A673 (cell line): ENCODE data around the gene TMEM138. TPM values are rescaled to one million over a fixed set of nuclear protein-coding genes. Genes with fewer than 3 reads are reported as not detected.

Source experiments
- BruUV-seq: library from RNA; stranded (reverse); fragments of 400-500 nt; replicated peaks from 2 replicates; lab custom pipeline; 2021; lab: Mats Ljungman, UMichigan
- CTCF ChIA-PET: fragments of 300-600 bp; sonication (Branson Sonifier 250); formaldehyde crosslinking; loops from one replicate; lab custom pipeline; 2022; ENCODE audit warnings: antibody characterized with exemption; lab: Charles Lee
- POLR2A ChIA-PET: fragments of 300-600 bp; sonication (Branson Sonifier 250); formaldehyde crosslinking; loops from one replicate; lab custom pipeline; 2022; ENCODE audit warnings: antibody characterized with exemption; ENCODE audit not compliant: low non-redundant PET; lab: Charles Lee
- DNase-seq: peaks from one replicate; pipeline ENCODE4 v3.0.0-alpha.2; 2015; ENCODE audit warnings: low spot score
- H3K27ac ChIP-seq: fragments of 200-600 bp; sonication (generic); 2 replicates; pipeline ENCODE4 v1.5.1; 2016; ENCODE audit warnings: mixed run types, low read depth, mild to moderate bottlenecking, mixed read lengths, antibody characterized with exemption, low read length; ENCODE audit not compliant: poor library complexity, severe bottlenecking
- H3K27me3 ChIP-seq: fragments of 200-600 bp; sonication (generic); replicated peaks from 2 replicates; pipeline ENCODE4 v1.6.1; 2017; ENCODE audit warnings: mixed run types, low read depth, mild to moderate bottlenecking, mixed read lengths, antibody characterized with exemption, low read length; ENCODE audit not compliant: insufficient read depth, poor library complexity
- H3K36me3 ChIP-seq: fragments of 200-600 bp; sonication (generic); 2 replicates; pipeline ENCODE4 v1.6.1; 2016; ENCODE audit warnings: mixed run types, mild to moderate bottlenecking, mixed read lengths, antibody characterized with exemption, low read length; ENCODE audit not compliant: insufficient read depth, poor library complexity, severe bottlenecking
- H3K4me1 ChIP-seq: fragments of 200-600 bp; sonication (generic); 2 replicates; pipeline ENCODE4 v1.6.1; 2017; ENCODE audit warnings: mixed run types, mild to moderate bottlenecking, mixed read lengths, antibody characterized with exemption, low read length; ENCODE audit not compliant: insufficient read depth, poor library complexity, severe bottlenecking
- H3K4me3 ChIP-seq: fragments of 200-600 bp; sonication (generic); 2 replicates; pipeline ENCODE4 v1.5.1; 2016; ENCODE audit warnings: low read depth, mixed run types, mild to moderate bottlenecking, mixed read lengths, low read length; ENCODE audit not compliant: poor library complexity, severe bottlenecking
- H3K9me3 ChIP-seq: fragments of 200-600 bp; sonication (generic); 2 replicates; pipeline ENCODE4 v1.6.1; 2016; ENCODE audit warnings: mixed run types, low read depth, mild to moderate bottlenecking, mixed read lengths, antibody characterized with exemption, low read length; ENCODE audit not compliant: poor library complexity, severe bottlenecking
- CTCF ChIP-seq: fragments of 300-800, 200-600 bp; sonication (generic); conservative IDR thresholded peaks from 2 replicates; pipeline ENCODE4 v1.5.1; 2017; ENCODE audit warnings: low read depth, mild to moderate bottlenecking, antibody characterized with exemption, low read length, moderate library complexity, mixed read lengths
- EZH2 ChIP-seq: fragments of 200-600 bp; sonication (generic); IDR thresholded peaks from 2 replicates; pipeline ENCODE4 v1.6.1; 2017; ENCODE audit warnings: borderline replicate concordance, low read depth, mild to moderate bottlenecking, mixed read lengths, antibody characterized with exemption, low read length; ENCODE audit not compliant: poor library complexity, severe bottlenecking
- intact Hi-C: fragments of 100-400 bp; cut with micrococcal nuclease; formaldehyde crosslinking; loops from one replicate; pipeline ENCODE4 v1.10.0; 2022; ENCODE audit not compliant: unreplicated experiment
- total RNA-seq: library from RNA; stranded (reverse); gene quantifications from 2 replicates; pipeline ENCODE4 v1.2.3, GENCODE V29; 2021

The TMEM138 gene
- total RNA-seq, 1 experiment from 2014 or later, result 82.8 TPM

DNA sequence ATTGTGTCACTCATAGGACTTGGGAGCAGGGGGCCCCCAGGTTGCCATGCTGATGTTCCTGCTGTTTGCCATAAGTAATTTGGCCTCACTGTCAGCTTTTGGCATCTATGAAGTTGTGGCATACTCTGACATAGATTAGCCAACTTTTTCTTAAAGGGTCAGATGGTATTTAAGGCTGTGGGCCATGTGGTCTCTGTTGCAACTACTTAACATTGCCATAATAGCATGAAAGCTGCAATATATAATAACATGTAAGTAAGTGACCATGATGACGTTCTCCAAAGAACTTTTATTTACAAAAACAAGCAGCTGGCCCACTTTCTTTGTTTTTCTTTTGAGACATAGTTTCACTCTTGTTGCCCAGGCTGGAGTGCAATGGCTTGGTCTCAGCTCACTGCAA lies 28.0 kb downstream of the TMEM138 start:
- peaks cover 5% of the 10 kb centered on the region for H3K36me3 ChIP-seq
- intact Hi-C loops, result loop anchor here (5.0 kb wide), 1 partner anchor 128 kb away; no protein-coding TSS in a partner anchor
- ChIA-PET POLR2A (no interaction called here), CTCF (no interaction called here)
- H3K4me1 ChIP-seq, result peaks cover 10% of the 10 kb centered on the region
- H3K4me3 ChIP-seq, result no peak overlapping the region
- no peaks in the 10 kb centered on the region for H3K9me3 ChIP-seq
- no peak overlapping the region for H3K27ac ChIP-seq
- no peak for DNase-seq
- TF ChIP-seq EZH2, result no peak
- no peak for TF ChIP-seq CTCF
- H3K27me3 ChIP-seq, result no peaks in the 10 kb centered on the region
- no TSS peak for BruUV-seq

DNA sequence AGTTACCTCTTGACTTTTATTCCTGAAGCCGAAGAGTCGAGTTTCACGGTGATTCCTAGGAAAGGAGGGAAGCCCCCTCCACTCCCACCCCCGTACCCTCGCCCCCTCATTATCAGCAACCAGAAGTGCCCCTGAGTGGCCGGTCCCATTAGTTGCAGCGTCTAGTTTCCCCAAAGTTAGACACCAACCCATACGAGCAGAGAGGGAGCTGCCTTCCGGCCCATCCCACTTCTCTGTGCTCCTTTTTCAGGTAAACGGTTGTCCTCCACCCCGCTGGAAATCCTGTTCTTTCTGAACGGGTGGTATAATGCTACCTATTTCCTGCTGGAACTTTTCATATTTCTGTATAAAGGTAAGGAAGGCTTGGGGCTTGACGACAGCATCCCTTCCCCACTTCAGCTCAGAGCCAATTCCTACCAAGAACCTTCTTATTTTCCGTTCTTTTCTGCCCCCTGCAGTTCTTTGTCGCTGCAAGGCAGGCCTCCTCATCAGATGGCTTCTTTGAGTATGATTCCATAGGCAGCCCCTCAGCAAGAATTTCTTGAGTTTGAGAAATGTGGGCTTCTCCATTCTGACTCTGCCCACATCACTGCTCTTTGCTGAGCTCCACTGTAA lies 30.9 kb downstream of the TMEM138 start:
- POLR2A ChIA-PET, result interaction anchor here (0.6 to 1.4 kb wide), 2 partner anchors 31 to 116 kb away, joined by 5 to 8 read pairs; partner anchors contain the start of genes CYB561A3 and TMEM138
- DNase-seq, result peak; percentile 67
- H3K4me1 ChIP-seq, result peaks cover 10% of the 10 kb centered on the region
- peak overlapping the region; percentile 78 for H3K4me3 ChIP-seq
- CTCF ChIA-PET, result interaction anchor here (0.8 to 1.5 kb wide), 5 partner anchors 31 to 139 kb away, joined by 3 to 9 read pairs (median 3); partner anchors contain the start of gene CYB561A3
- BruUV-seq, result no TSS peak
- TF ChIP-seq CTCF (peak; percentile 48), EZH2 (no peak)
- intact Hi-C loops, result loop anchor here (5.0 kb wide), 1 partner anchor 131 kb away; no protein-coding TSS in a partner anchor
- H3K27ac ChIP-seq, result peak overlapping the region; percentile 62
- no peaks in the 10 kb centered on the region for H3K27me3 ChIP-seq
- peaks cover 7% of the 10 kb centered on the region for H3K36me3 ChIP-seq
- H3K9me3 ChIP-seq, result no peaks in the 10 kb centered on the region

- no peak for TF ChIP-seq EZH2
- no peak for TF ChIP-seq CTCF
- DNase-seq, result no peak
- no TSS peak for BruUV-seq
- ChIA-PET CTCF (interaction anchor here (0.5 kb wide), 1 partner anchor 45 kb away, joined by 3 read pairs; no protein-coding TSS in a partner anchor), POLR2A (interaction anchor here (0.5 kb wide), 1 partner anchor 42 kb away, joined by 4 read pairs; no protein-coding TSS in a partner anchor)
- Histone ChIP-seq H3K4me3 (no peak overlapping the region), H3K4me1 (no peaks in the 10 kb centered on the region), H3K27me3 (no peaks in the 10 kb centered on the region), H3K27ac (no peak overlapping the region), H3K36me3 (peaks cover 54% of the 10 kb centered on the region), H3K9me3 (no peaks in the 10 kb centered on the region)
- intact Hi-C loops, result no loop called here
These were observed 39.0 kb downstream of the TMEM138 start for GRCh38 chr11:61401173-61401572.
